ENCODE measurements around the gene COL3A1. TPM values are rescaled to one million over a fixed set of nuclear protein-coding genes. Genes with fewer than 3 reads are reported as not detected.

The COL3A1 gene
- total RNA-seq, 1 donor from 2014 or later: 6,920 TPM

- Histone ChIP-seq H3K4me3 (ENCODE audit: low read length in 3 of 3) (no peak overlapping the region), H3K27me3 (ENCODE audit: control insufficient read depth in 3 of 3, insufficient read depth in 3 of 3, low read length in 3 of 3) (no peaks in the 10 kb centered on the region), H3K36me3 (ENCODE audit: control insufficient read depth in 3 of 3, insufficient read depth in 3 of 3, low read length in 3 of 3) (peaks cover 0 to 5% (median 0%) of the 10 kb centered on the region in 3 donors), H3K27ac (ENCODE audit: low read depth, low read length) (no peak overlapping the region), H3K9me3 (ENCODE audit: control insufficient read depth in 3 of 3, low read length in 3 of 3) (no peaks in the 10 kb centered on the region), H3K4me1 (ENCODE audit: control insufficient read depth in 3 of 3, insufficient read depth in 3 of 3, low read length in 3 of 3) (no peaks in the 10 kb centered on the region), H3K9ac (ENCODE audit: low read depth in 1 of 3, low read length in 3 of 3) (no peak overlapping the region)
Measured at GRCh38 chr2:188986839-188987238, 12.7 kb downstream of the COL3A1 start.

GRCh38 chr2:188993247-188993646 is 19.1 kb downstream of the COL3A1 start:
- H3K4me1 ChIP-seq (ENCODE audit: control insufficient read depth in 3 of 3, insufficient read depth in 3 of 3, low read length in 3 of 3): no peaks in the 10 kb centered on the region
- no peak overlapping the region for H3K9ac ChIP-seq (ENCODE audit: low read depth in 1 of 3, low read length in 3 of 3)
- no peak overlapping the region for H3K27ac ChIP-seq (ENCODE audit: low read depth, low read length)
- no peaks in the 10 kb centered on the region for H3K9me3 ChIP-seq (ENCODE audit: control insufficient read depth in 3 of 3, low read length in 3 of 3)
- peaks cover 0 to 16% (median 0%) of the 10 kb centered on the region in 3 donors for H3K36me3 ChIP-seq (ENCODE audit: control insufficient read depth in 3 of 3, insufficient read depth in 3 of 3, low read length in 3 of 3)
- no peak overlapping the region for H3K4me3 ChIP-seq (ENCODE audit: low read length in 3 of 3)
- H3K27me3 ChIP-seq (ENCODE audit: control insufficient read depth in 3 of 3, insufficient read depth in 3 of 3, low read length in 3 of 3): no peaks in the 10 kb centered on the region

DNA sequence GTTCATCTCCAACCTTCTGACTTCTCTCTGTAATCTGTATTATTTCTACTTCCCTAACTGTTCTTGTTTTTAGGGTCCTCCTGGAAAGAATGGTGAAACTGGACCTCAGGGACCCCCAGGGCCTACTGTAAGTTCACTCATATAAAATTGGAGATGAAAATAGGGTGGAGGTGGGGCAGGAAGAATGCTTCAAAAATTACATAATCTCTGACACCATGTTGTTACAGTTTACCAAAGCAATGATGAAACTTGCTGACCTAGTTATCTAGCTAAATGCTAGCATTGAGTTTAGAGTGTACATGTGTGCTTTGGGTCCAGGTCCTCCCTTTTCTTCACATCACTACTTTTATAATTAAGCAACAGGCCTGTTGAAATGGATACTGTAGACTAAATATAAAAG is 23.1 kb downstream of the COL3A1 start:
- no peaks in the 10 kb centered on the region for H3K27me3 ChIP-seq (ENCODE audit: control insufficient read depth in 3 of 3, insufficient read depth in 3 of 3, low read length in 3 of 3)
- peaks cover 0 to 24% (median 4%) of the 10 kb centered on the region in 3 donors for H3K36me3 ChIP-seq (ENCODE audit: control insufficient read depth in 3 of 3, insufficient read depth in 3 of 3, low read length in 3 of 3)
- H3K27ac ChIP-seq (ENCODE audit: low read depth, low read length): no peak overlapping the region
- H3K4me3 ChIP-seq (ENCODE audit: low read length in 3 of 3): no peak overlapping the region
- H3K4me1 ChIP-seq (ENCODE audit: control insufficient read depth in 3 of 3, insufficient read depth in 3 of 3, low read length in 3 of 3): no peaks in the 10 kb centered on the region
- no peak overlapping the region for H3K9ac ChIP-seq (ENCODE audit: low read depth in 1 of 3, low read length in 3 of 3)
- H3K9me3 ChIP-seq (ENCODE audit: control insufficient read depth in 3 of 3, low read length in 3 of 3): no peaks in the 10 kb centered on the region

DNA sequence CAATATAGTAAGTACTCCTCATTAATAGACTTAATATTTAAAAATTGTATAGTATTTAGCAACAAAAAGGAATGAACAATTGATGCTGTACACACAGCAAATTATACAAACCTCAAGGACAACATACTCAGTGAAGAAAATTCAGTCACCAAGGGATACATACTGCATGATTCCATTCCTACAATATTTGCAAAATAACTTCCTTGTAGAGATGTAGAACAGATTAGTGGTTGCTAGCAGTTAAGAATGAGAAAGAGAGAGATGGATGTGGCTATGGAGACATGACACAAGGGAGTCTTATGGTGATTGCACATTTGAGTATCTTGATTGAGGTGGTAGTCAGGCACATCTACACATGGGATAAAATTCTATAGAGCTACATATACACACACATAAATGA is 26.0 kb downstream of the COL3A1 start:
- Histone ChIP-seq H3K27me3 (ENCODE audit: control insufficient read depth in 3 of 3, insufficient read depth in 3 of 3, low read length in 3 of 3) (no peaks in the 10 kb centered on the region), H3K9ac (ENCODE audit: low read depth in 1 of 3, low read length in 3 of 3) (no peak overlapping the region), H3K9me3 (ENCODE audit: control insufficient read depth in 3 of 3, low read length in 3 of 3) (no peaks in the 10 kb centered on the region), H3K27ac (ENCODE audit: low read depth, low read length) (no peak overlapping the region), H3K36me3 (ENCODE audit: control insufficient read depth in 3 of 3, insufficient read depth in 3 of 3, low read length in 3 of 3) (peaks cover 0 to 19% (median 4%) of the 10 kb centered on the region in 3 donors), H3K4me3 (ENCODE audit: low read length in 3 of 3) (no peak overlapping the region), H3K4me1 (ENCODE audit: control insufficient read depth in 3 of 3, insufficient read depth in 3 of 3, low read length in 3 of 3) (no peaks in the 10 kb centered on the region)

DNA sequence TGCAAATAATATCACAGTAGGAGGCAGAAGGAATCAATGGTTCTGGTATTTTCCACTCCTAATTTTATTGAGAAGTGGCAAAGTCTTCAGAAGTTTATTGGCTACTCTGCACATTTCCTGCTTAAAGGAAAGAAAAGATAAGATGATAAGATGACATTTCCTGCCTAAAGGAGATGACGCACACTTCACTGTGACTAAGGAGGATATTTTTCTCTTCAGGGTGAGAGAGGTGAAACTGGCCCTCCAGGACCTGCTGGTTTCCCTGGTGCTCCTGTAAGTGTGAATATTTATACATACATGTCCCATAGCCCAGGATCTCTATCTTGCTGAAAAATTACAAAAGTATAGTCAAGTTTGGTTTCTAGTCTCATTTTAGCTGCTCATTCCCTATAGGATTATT is 27.9 kb downstream of the COL3A1 start:
- Histone ChIP-seq H3K4me3 (ENCODE audit: low read length in 3 of 3) (no peak overlapping the region), H3K9ac (ENCODE audit: low read depth in 1 of 3, low read length in 3 of 3) (no peak overlapping the region), H3K27me3 (ENCODE audit: control insufficient read depth in 3 of 3, insufficient read depth in 3 of 3, low read length in 3 of 3) (no peaks in the 10 kb centered on the region), H3K36me3 (ENCODE audit: control insufficient read depth in 3 of 3, insufficient read depth in 3 of 3, low read length in 3 of 3) (peaks cover 0 to 22% (median 6%) of the 10 kb centered on the region in 3 donors), H3K9me3 (ENCODE audit: control insufficient read depth in 3 of 3, low read length in 3 of 3) (no peaks in the 10 kb centered on the region), H3K4me1 (ENCODE audit: control insufficient read depth in 3 of 3, insufficient read depth in 3 of 3, low read length in 3 of 3) (no peaks in the 10 kb centered on the region), H3K27ac (ENCODE audit: low read depth, low read length) (no peak overlapping the region)

GRCh38 chr2:189008555-189009262 is 34.5 kb downstream of the COL3A1 start:
- H3K9ac ChIP-seq (ENCODE audit: low read depth in 1 of 3, low read length in 3 of 3): no peak overlapping the region
- no peaks in the 10 kb centered on the region for H3K9me3 ChIP-seq (ENCODE audit: control insufficient read depth in 3 of 3, low read length in 3 of 3)
- H3K36me3 ChIP-seq (ENCODE audit: control insufficient read depth in 3 of 3, insufficient read depth in 3 of 3, low read length in 3 of 3): peaks cover 0 to 13% (median 3%) of the 10 kb centered on the region in 3 donors
- H3K4me3 ChIP-seq (ENCODE audit: low read length in 3 of 3): no peak overlapping the region
- no peak overlapping the region for H3K27ac ChIP-seq (ENCODE audit: low read depth, low read length)
- H3K4me1 ChIP-seq (ENCODE audit: control insufficient read depth in 3 of 3, insufficient read depth in 3 of 3, low read length in 3 of 3): no peaks in the 10 kb centered on the region
- no peaks in the 10 kb centered on the region for H3K27me3 ChIP-seq (ENCODE audit: control insufficient read depth in 3 of 3, insufficient read depth in 3 of 3, low read length in 3 of 3)

GRCh38 chr2:189010536-189010935 is 36.4 kb downstream of the COL3A1 start:
- no peak overlapping the region for H3K27ac ChIP-seq (ENCODE audit: low read depth, low read length)
- peaks cover 0 to 3% (median 0%) of the 10 kb centered on the region in 3 donors for H3K4me1 ChIP-seq (ENCODE audit: control insufficient read depth in 3 of 3, insufficient read depth in 3 of 3, low read length in 3 of 3)
- H3K27me3 ChIP-seq (ENCODE audit: control insufficient read depth in 3 of 3, insufficient read depth in 3 of 3, low read length in 3 of 3): no peaks in the 10 kb centered on the region
- H3K4me3 ChIP-seq (ENCODE audit: low read length in 3 of 3): no peak overlapping the region
- peaks cover 0 to 10% (median 3%) of the 10 kb centered on the region in 3 donors for H3K36me3 ChIP-seq (ENCODE audit: control insufficient read depth in 3 of 3, insufficient read depth in 3 of 3, low read length in 3 of 3)
- H3K9me3 ChIP-seq (ENCODE audit: control insufficient read depth in 3 of 3, low read length in 3 of 3): no peaks in the 10 kb centered on the region
- H3K9ac ChIP-seq (ENCODE audit: low read depth in 1 of 3, low read length in 3 of 3): no peak overlapping the region

DNA sequence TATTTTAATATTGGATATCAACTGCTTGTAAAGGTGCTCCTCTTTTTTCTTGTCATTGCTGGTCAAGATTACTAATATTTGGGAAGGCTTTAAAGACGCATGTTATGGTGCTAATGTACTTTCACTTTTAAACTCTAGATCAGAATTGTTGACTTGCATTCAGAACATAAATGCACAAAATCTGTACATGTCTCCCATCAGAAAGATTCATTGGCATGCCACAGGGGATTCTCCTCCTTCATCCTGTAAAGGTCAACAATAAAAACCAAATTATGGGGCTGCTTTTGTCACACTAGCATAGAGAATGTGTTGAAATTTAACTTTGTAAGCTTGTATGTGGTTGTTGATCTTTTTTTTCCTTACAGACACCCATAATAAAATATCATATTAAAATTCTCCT is 38.2 kb downstream of the COL3A1 start:
- no peak overlapping the region for H3K27ac ChIP-seq (ENCODE audit: low read depth, low read length)
- H3K36me3 ChIP-seq (ENCODE audit: control insufficient read depth in 3 of 3, insufficient read depth in 3 of 3, low read length in 3 of 3): peaks cover 0 to 2% (median 0%) of the 10 kb centered on the region in 3 donors
- H3K9me3 ChIP-seq (ENCODE audit: control insufficient read depth in 3 of 3, low read length in 3 of 3): no peaks in the 10 kb centered on the region
- H3K27me3 ChIP-seq (ENCODE audit: control insufficient read depth in 3 of 3, insufficient read depth in 3 of 3, low read length in 3 of 3): no peaks in the 10 kb centered on the region
- peaks cover 0 to 3% (median 0%) of the 10 kb centered on the region in 3 donors for H3K4me1 ChIP-seq (ENCODE audit: control insufficient read depth in 3 of 3, insufficient read depth in 3 of 3, low read length in 3 of 3)
- no peak overlapping the region for H3K4me3 ChIP-seq (ENCODE audit: low read length in 3 of 3)
- no peak overlapping the region for H3K9ac ChIP-seq (ENCODE audit: low read depth in 1 of 3, low read length in 3 of 3)

GRCh38 chr2:189013031-189013430 is 38.9 kb downstream of the COL3A1 start:
- no peak overlapping the region for H3K4me3 ChIP-seq (ENCODE audit: low read length in 3 of 3)
- H3K36me3 ChIP-seq (ENCODE audit: control insufficient read depth in 3 of 3, insufficient read depth in 3 of 3, low read length in 3 of 3): no peaks in the 10 kb centered on the region
- peaks cover 0 to 3% (median 0%) of the 10 kb centered on the region in 3 donors for H3K4me1 ChIP-seq (ENCODE audit: control insufficient read depth in 3 of 3, insufficient read depth in 3 of 3, low read length in 3 of 3)
- no peaks in the 10 kb centered on the region for H3K27me3 ChIP-seq (ENCODE audit: control insufficient read depth in 3 of 3, insufficient read depth in 3 of 3, low read length in 3 of 3)
- H3K9me3 ChIP-seq (ENCODE audit: control insufficient read depth in 3 of 3, low read length in 3 of 3): no peaks in the 10 kb centered on the region
- H3K9ac ChIP-seq (ENCODE audit: low read depth in 1 of 3, low read length in 3 of 3): no peak overlapping the region
- H3K27ac ChIP-seq (ENCODE audit: low read depth, low read length): no peak overlapping the region

GRCh38 chr2:189013671-189014448 is 39.7 kb downstream of the COL3A1 start:
- H3K4me1 ChIP-seq (ENCODE audit: control insufficient read depth in 3 of 3, insufficient read depth in 3 of 3, low read length in 3 of 3): peaks cover 0 to 3% (median 0%) of the 10 kb centered on the region in 3 donors
- H3K27me3 ChIP-seq (ENCODE audit: control insufficient read depth in 3 of 3, insufficient read depth in 3 of 3, low read length in 3 of 3): no peaks in the 10 kb centered on the region
- H3K27ac ChIP-seq (ENCODE audit: low read depth, low read length): peak overlapping the region; percentile 16
- no peak overlapping the region for H3K4me3 ChIP-seq (ENCODE audit: low read length in 3 of 3)
- H3K9me3 ChIP-seq (ENCODE audit: control insufficient read depth in 3 of 3, low read length in 3 of 3): no peaks in the 10 kb centered on the region
- no peak overlapping the region for H3K9ac ChIP-seq (ENCODE audit: low read depth in 1 of 3, low read length in 3 of 3)
- no peaks in the 10 kb centered on the region for H3K36me3 ChIP-seq (ENCODE audit: control insufficient read depth in 3 of 3, insufficient read depth in 3 of 3, low read length in 3 of 3)

All from skeletal muscle tissue (tissue), 4 donors.